K562 (cell line): Measurements from ENCODE around the gene HS3ST3B1. TPM values are rescaled to one million over a fixed set of nuclear protein-coding genes. Genes with fewer than 3 reads are reported as not detected.

Source experiments
- ATF1 ChIP-seq, 2 experiments: fragments of 450-650 bp in 1 of 2; IDR thresholded peaks; 2 replicates each; pipeline ENCODE4 v1.6.1; 2016; ENCODE audit warnings: missing compliant biosample characterization in 1 of 2, missing genetic modification characterization in 1 of 2
- BRCA1 ChIP-seq, 2 experiments: fragments of 450-650 bp in 1 of 2; sonication (generic) in 1 of 2; formaldehyde crosslinking in 1 of 2; IDR thresholded peaks; 2 replicates each; pipeline versions ENCODE4 v1.5.0 to v1.6.1; 2017 to 2020; ENCODE audit warnings: mild to moderate bottlenecking in 1 of 2, missing genetic modification reagents in 1 of 2
- CTBP1 ChIP-seq: fragments of 450-650 bp; IDR thresholded peaks from 2 replicates; pipeline ENCODE4 v1.6.1; 2016; ENCODE audit warnings: borderline replicate concordance
- FOXK2 ChIP-seq, 2 experiments: fragments of 450-650 bp; IDR thresholded peaks in 1 of 2; conservative IDR thresholded peaks in 1 of 2; 2 replicates each; pipeline ENCODE4 v1.6.1; 2016; ENCODE audit warnings: low read depth in 2 of 2, mild to moderate bottlenecking in 1 of 2
- FOXM1 ChIP-seq, 2 experiments: fragments of 450-650 bp in 1 of 2; sonication (generic) in 1 of 2; formaldehyde crosslinking in 1 of 2; IDR thresholded peaks; 2 replicates each; pipeline versions ENCODE4 v1.6.1 to v1.9.0; 2017 to 2022; ENCODE audit warnings: low read depth in 2 of 2, mild to moderate bottlenecking in 2 of 2, missing genetic modification reagents in 1 of 2, moderate library complexity in 1 of 2
- MEIS2 ChIP-seq: fragments of 450-650 bp; IDR thresholded peaks from 2 replicates; pipeline ENCODE4 v1.6.1; 2014; ENCODE audit warnings: mild to moderate bottlenecking; ENCODE audit not compliant: partially characterized antibody
- PKNOX1 ChIP-seq: fragments of 450-650 bp; IDR thresholded peaks from 2 replicates; pipeline ENCODE4 v1.6.1; 2016
- RREB1 ChIP-seq: fragments of 250-450 bp; sonication (Bioruptor Pico); IDR thresholded peaks from 2 replicates; pipeline ENCODE4 v1.4.0; 2020
- SOX6 ChIP-seq: fragments of 450-650 bp; IDR thresholded peaks from 2 replicates; pipeline ENCODE4 v1.6.1; 2014; ENCODE audit warnings: mild to moderate bottlenecking
- TCF3 ChIP-seq: sonication (generic); formaldehyde crosslinking; IDR thresholded peaks from 2 replicates; pipeline ENCODE4 v1.4.0; 2020; ENCODE audit warnings: mild to moderate bottlenecking, missing genetic modification reagents
- VEZF1 ChIP-seq: fragments of 200-800 bp; sonication (Bioruptor generic); IDR thresholded peaks from 2 replicates; pipeline ENCODE4 v1.6.1; 2017; ENCODE audit warnings: missing genetic modification characterization, missing compliant biosample characterization
- ZBTB12 ChIP-seq: fragments of 250-450 bp; sonication (Bioruptor Pico); IDR thresholded peaks from 2 replicates; pipeline ENCODE4 v1.4.0; 2020
- ZBTB49 ChIP-seq: sonication (generic); formaldehyde crosslinking; IDR thresholded peaks from 2 replicates; pipeline ENCODE4 v1.8.0; 2022; ENCODE audit warnings: missing genetic modification reagents, mild to moderate bottlenecking, borderline replicate concordance
- polyA plus RNA-seq, 8 experiments: library from polyadenylated mRNA; depleted of rRNA in 4 of 8; stranded (reverse) in 5 of 8; unstranded in 3 of 8; fragments of >200 nt; fragmentation: Nextera tagmentation in 2 of 8; fragmentation: Illumina TruSeq in 1 of 8; extraction: Ambion mirVana in 2 of 8; extraction: Trizol in 1 of 8; gene quantifications; 2 replicates each; pipeline versions ENCODE4 v1.2.1 to v1.2.3, GENCODE V29; 2011 to 2014; ENCODE audit warnings: inconsistent platforms in 1 of 8, missing spikeins in 1 of 8
- total RNA-seq, 7 experiments: library from RNA; depleted of rRNA in 6 of 7; stranded (reverse); fragments of >200 nt in 6 of 7; fragmentation: Illumina TruSeq in 2 of 7; extraction: Trizol in 2 of 7; gene quantifications; 2 replicates each; pipeline versions ENCODE4 v1.2.1 to v1.2.3, GENCODE V29; 2011 to 2021; ENCODE audit warnings: low replicate concordance in 1 of 7

Gene HS3ST3B1
- total and polyA plus RNA-seq, 9 of the 15 experiments (the other 6 are each of a cell fraction or from before 2014, with no cell fraction given): 1.9 to 12.9 (median 3.7) TPM

GRCh38 chr17:14331225-14331981 is 30.5 kb downstream of the HS3ST3B1 start (continued):
- no peak for TF ChIP-seq RREB1 (CRISPR knock-in tag)
- TF ChIP-seq SOX6: 0 out of 2 replicates have a peak, but pooled peaks have one; percentile 16
- TF ChIP-seq ATF1 (CRISPR knock-in tag; IDR thresholded peaks at IDR 0.05): no peak
- peak; percentile 60; the same call in 1 of the 2 replicates for TF ChIP-seq ATF1 (tag; IDR thresholded peaks at IDR 0.05)
- 0 out of 2 replicates have a peak, but pooled peaks have one; percentile 25 for TF ChIP-seq FOXM1 (IDR thresholded peaks at IDR 0.05; ENCODE audit: low read depth)
- no peak for TF ChIP-seq FOXM1 (CRISPR knock-in tag; IDR thresholded peaks at IDR 0.05; ENCODE audit: low read depth)
- peak; percentile 34 for TF ChIP-seq PKNOX1
- TF ChIP-seq FOXK2 (conservative IDR thresholded peaks at IDR 0.05 in 1 of 2, IDR thresholded peaks at IDR 0.05 in 1 of 2; ENCODE audit: low read depth in 2 of 2): no peak
- peak; percentile 67 for TF ChIP-seq MEIS2
- TF ChIP-seq TCF3: peak; percentile 32; the same call in 1 of the 2 replicates
- peak; percentile 83 for TF ChIP-seq CTBP1
- TF ChIP-seq ZBTB49 (CRISPR knock-in tag): no peak
- peak; percentile 21; the same call in 1 of the 2 replicates for TF ChIP-seq VEZF1 (CRISPR knock-in tag)
- 0 out of 2 replicates have a peak, but pooled peaks have one; percentile 21 for TF ChIP-seq ZBTB12 (CRISPR knock-in tag)
- no peak for TF ChIP-seq BRCA1 (IDR thresholded peaks at IDR 0.05)
- TF ChIP-seq BRCA1 (CRISPR knock-in tag; IDR thresholded peaks at IDR 0.05): no peak
